HG02870 (cell line): ENCODE measurements around the gene ADIPOR1.

Experiments used
- ATAC-seq: cut with Tn5 transposase; IDR thresholded peaks from one replicate; pipeline ENCODE4 v1.9.1; 2021; ENCODE audit warnings: mild to moderate bottlenecking, moderate library complexity; ENCODE audit not compliant: unreplicated experiment

Gene ADIPOR1

GRCh38 chr1:202974856-202975255, 16.7 kb upstream of the ADIPOR1 start:
- no peak for ATAC-seq

GRCh38 chr1:202972046-202972445, 13.9 kb upstream of the ADIPOR1 start:
- ATAC-seq, result no peak

GRCh38 chr1:202968895-202969295, 10.8 kb upstream of the ADIPOR1 start:
- no peak for ATAC-seq

- ATAC-seq, result no peak
Measured at GRCh38 chr1:202968351-202968750, 10.2 kb upstream of the ADIPOR1 start.

- ATAC-seq, result no peak
Measured at GRCh38 chr1:202967684-202968281, 9.7 kb upstream of the ADIPOR1 start.

- peak; percentile 7 for ATAC-seq
Measured at GRCh38 chr1:202966006-202966898, 8.1 kb upstream of the ADIPOR1 start.

GRCh38 chr1:202965422-202965821, 7.3 kb upstream of the ADIPOR1 start:
- no peak for ATAC-seq

- no peak for ATAC-seq
Measured at GRCh38 chr1:202964791-202965410, 6.8 kb upstream of the ADIPOR1 start.

- ATAC-seq, result no peak
Measured at GRCh38 chr1:202961220-202961880, 3.2 kb upstream of the ADIPOR1 start.

GRCh38 chr1:202959276-202959620, 1.1 kb upstream of the ADIPOR1 start:
- ATAC-seq, result no peak

GRCh38 chr1:202958544-202959275, 598 bp upstream of the ADIPOR1 start:
- ATAC-seq, result no peak

GRCh38 chr1:202956969-202957368, 1.1 kb downstream of the ADIPOR1 start:
- ATAC-seq, result no peak

- ATAC-seq, result no peak
Measured at GRCh38 chr1:202954057-202954745, 3.9 kb downstream of the ADIPOR1 start.

- ATAC-seq, result no peak
Measured at GRCh38 chr1:202953392-202953791, 4.7 kb downstream of the ADIPOR1 start.

- ATAC-seq, result no peak
Measured at GRCh38 chr1:202952818-202953217, 5.3 kb downstream of the ADIPOR1 start.

GRCh38 chr1:202952099-202952498, 6.0 kb downstream of the ADIPOR1 start:
- no peak for ATAC-seq

GRCh38 chr1:202951437-202951836, 6.7 kb downstream of the ADIPOR1 start:
- no peak for ATAC-seq

GRCh38 chr1:202945483-202945882, 12.6 kb downstream of the ADIPOR1 start:
- no peak for ATAC-seq

- ATAC-seq, result no peak
Measured at GRCh38 chr1:202944438-202944921, 13.6 kb downstream of the ADIPOR1 start.

- ATAC-seq, result no peak
Measured at GRCh38 chr1:202942426-202942825, 15.7 kb downstream of the ADIPOR1 start.
